ENCODE measurements around the gene INPP5A. TPM values are rescaled to one million over a fixed set of nuclear protein-coding genes. Genes with fewer than 3 reads are reported as not detected.

INPP5A gene
- total and polyA plus RNA-seq, 7 donors, result 17.6 to 132 (median 100) TPM

DNA sequence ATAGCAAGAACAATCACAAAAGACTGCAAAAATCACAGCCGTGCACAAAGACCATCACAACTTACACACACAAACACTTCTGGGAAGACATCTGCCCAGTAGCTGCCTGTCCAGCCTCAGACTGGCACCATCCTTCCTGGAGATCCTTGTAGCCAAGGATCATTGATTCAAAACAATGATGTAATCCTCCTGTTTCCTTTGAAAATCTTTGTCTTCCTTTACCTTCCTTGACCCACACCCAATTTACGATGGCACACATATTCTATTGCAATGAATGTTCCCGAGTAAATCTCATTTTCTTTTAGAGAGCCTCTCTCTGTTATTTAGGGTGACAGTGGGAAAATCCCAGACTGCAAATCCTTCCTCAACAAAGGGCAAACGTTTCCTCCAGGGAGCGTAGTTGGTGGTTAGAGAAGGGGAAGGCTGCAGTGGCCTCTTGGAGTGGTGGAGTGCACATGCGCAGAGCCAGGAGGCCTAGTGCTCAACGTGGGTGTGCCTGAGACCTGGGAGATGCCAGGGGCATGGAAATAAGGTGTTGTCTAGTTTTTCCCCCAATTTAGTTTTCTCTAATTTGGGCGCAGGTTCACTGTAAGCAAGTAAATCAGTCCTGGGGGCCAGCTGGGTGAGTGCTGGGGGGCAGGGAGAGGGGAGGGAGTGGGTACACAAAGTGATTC lies 3.1 kb upstream of the INPP5A start:
- 62 to 71% methylated on average over 8 of the region's 8 CpGs for WGBS, 2 donors
- DNase-seq, result no peak
- H3K36me3 ChIP-seq, result no peaks in the 10 kb centered on the region
- H3K4me1 ChIP-seq, result peaks cover 0 to 30% (median 27%) of the 10 kb centered on the region in 4 donors
- intact Hi-C loops (cut with DNase I), result loop anchor here (10.0 kb wide), 1 partner anchor 550 kb away; the partner anchor contains the start of gene BNIP3
- H3K4me3 ChIP-seq, result no peak overlapping the region
- no peaks in the 10 kb centered on the region for H3K27me3 ChIP-seq
- no peaks in the 10 kb centered on the region for H3K9me3 ChIP-seq
- H3K27ac ChIP-seq, result no peak overlapping the region
- no peak for TF ChIP-seq CTCF (IDR thresholded peaks at IDR 0.05)
- TF ChIP-seq POLR2AphosphoS5 (IDR thresholded peaks at IDR 0.05), result no peak
- TF ChIP-seq POLR2A (IDR thresholded peaks at IDR 0.05), result no peak
- TF ChIP-seq EP300 (IDR thresholded peaks at IDR 0.05), result no peak

DNA sequence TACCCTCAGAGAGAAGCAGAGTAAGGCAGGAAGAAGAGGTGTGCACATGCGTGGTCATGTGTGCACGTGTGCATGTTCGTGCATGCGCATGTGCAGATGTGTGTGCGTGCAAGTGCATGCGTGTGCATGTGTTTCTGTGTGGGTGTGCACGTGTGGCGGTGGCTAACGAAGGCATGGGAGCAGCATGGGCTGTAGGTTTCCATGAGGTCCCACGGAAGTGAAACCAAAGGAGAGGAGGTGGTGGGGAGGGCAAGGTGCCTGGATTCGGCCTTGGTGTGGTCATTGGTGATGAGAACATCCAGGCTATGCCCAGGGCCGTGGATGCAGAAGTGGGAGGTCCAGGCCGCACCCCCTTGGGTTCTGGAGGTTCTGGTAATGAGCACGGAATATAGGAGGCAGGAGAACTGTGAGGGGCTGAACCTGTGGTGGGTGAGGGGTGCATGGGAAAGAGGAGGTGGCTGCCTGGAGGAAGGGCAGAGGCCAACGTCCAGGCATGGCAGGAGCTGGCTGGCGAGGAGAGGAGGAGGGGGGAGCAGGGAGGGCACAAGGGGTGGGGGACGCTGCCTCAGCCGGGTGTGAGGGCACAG lies 2.4 kb upstream of the INPP5A start:
- H3K9me3 ChIP-seq, result no peaks in the 10 kb centered on the region
- 90% methylated on average over 18 of the region's 18 CpGs for WGBS, 2 donors
- no peak for TF ChIP-seq POLR2A (IDR thresholded peaks at IDR 0.05)
- no peak for TF ChIP-seq POLR2AphosphoS5 (IDR thresholded peaks at IDR 0.05)
- no peak for TF ChIP-seq CTCF (IDR thresholded peaks at IDR 0.05)
- no peaks in the 10 kb centered on the region for H3K27me3 ChIP-seq
- no peak overlapping the region for H3K27ac ChIP-seq
- no peak overlapping the region for H3K4me3 ChIP-seq
- H3K4me1 ChIP-seq, result peaks cover 0 to 36% (median 33%) of the 10 kb centered on the region in 4 donors
- no peaks in the 10 kb centered on the region for H3K36me3 ChIP-seq
- intact Hi-C loops (cut with DNase I), result loop anchor here (10.0 kb wide), 1 partner anchor 550 kb away; the partner anchor contains the start of gene BNIP3
- DNase-seq, result peak; percentile 74

DNA sequence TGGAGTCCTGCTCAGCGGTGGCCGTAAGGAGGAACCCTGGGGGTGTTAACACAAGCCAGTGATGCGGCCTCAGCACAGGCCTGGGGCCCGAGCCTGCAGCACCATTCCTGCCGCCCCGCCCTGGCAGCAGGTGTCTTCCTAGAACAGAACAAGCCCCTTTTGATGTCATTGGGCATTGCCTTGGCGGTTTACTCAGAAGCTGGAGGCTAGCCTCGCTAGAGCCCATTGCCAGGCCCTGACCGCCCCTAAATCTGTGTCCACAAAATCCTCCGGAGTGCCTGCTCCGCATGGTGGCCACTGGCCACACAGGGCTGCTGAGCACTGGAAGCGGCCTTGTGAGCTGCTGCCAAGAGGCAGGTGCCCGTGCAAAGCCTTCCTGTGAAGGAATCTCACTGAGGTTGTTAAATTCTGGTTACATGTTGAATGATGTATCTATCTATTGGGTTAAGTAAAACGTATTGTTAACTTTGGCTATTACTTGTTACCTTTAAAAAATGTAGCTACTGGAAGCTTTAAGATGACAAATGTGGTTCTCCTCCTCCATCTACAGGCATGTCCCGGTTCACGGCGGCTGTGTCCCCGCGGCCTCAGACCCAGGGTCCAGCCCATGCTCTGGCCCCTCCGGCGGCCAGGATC lies 1.2 kb upstream of the INPP5A start:
- Histone ChIP-seq H3K4me3 (peak overlapping the region; percentile 67 to 87 (median 77)), H3K9me3 (no peaks in the 10 kb centered on the region), H3K27ac (peak overlapping the region; percentile 90 to 98 (median 96)), H3K27me3 (no peaks in the 10 kb centered on the region), H3K36me3 (no peaks in the 10 kb centered on the region), H3K4me1 (peaks cover 0 to 48% (median 45%) of the 10 kb centered on the region in 4 donors)
- DNase-seq, result peak; percentile 75
- intact Hi-C loops (cut with DNase I), result loop anchor here (2.0 to 10.0 kb wide), 2 partner anchors 16 to 552 kb away; partner anchors contain the start of gene BNIP3
- 10 to 37% methylated on average over 21 of the region's 21 CpGs for WGBS, 2 donors
- TF ChIP-seq POLR2AphosphoS5 (IDR thresholded peaks at IDR 0.05) (no peak), EP300 (IDR thresholded peaks at IDR 0.05) (no peak), POLR2A (IDR thresholded peaks at IDR 0.05) (peak in 1 of 2 donors; percentile 3), CTCF (IDR thresholded peaks at IDR 0.05) (peak in 1 of 4 experiments; percentile 14)

GRCh38 chr10:132536877-132537683 lies 507 bp upstream of the INPP5A start:
- TF ChIP-seq POLR2A (IDR thresholded peaks at IDR 0.05) (peak; percentile 6 to 29), POLR2AphosphoS5 (IDR thresholded peaks at IDR 0.05) (peak; percentile 70 to 94 (median 86)), EP300 (IDR thresholded peaks at IDR 0.05) (peak in 2 of 4 donors; percentile 29 to 51), CTCF (IDR thresholded peaks at IDR 0.05) (no peak)
- peaks cover 0 to 55% (median 52%) of the 10 kb centered on the region in 4 donors for H3K4me1 ChIP-seq
- H3K27me3 ChIP-seq, result no peaks in the 10 kb centered on the region
- intact Hi-C loops (cut with DNase I), result loop anchor here (1.0 to 10.0 kb wide), 4 partner anchors 16 to 552 kb away; partner anchors contain the start of gene BNIP3
- H3K27ac ChIP-seq, result peak overlapping the region; percentile 90 to 98 (median 96)
- WGBS, 2 donors, result 0 to 1% methylated on average over 102 of the region's 102 CpGs
- no peaks in the 10 kb centered on the region for H3K36me3 ChIP-seq
- H3K4me3 ChIP-seq, result peak overlapping the region; percentile 76 to 87 (median 82)
- H3K9me3 ChIP-seq, result no peaks in the 10 kb centered on the region
- peak; percentile 100 for DNase-seq

All from sigmoid colon (tissue), 7 donors.